H9 (cell line): Measurements from ENCODE around the gene UGT1A6. TPM values are rescaled to one million over a fixed set of nuclear protein-coding genes. Genes with fewer than 3 reads are reported as not detected.

ENCODE experiments used
- DNase-seq: peaks from one replicate; pipeline ENCODE4 v3.0.0-alpha.2; 2017
- H2AFZ ChIP-seq: one replicate; pipeline ENCODE4 v1.6.1; 2013; ENCODE audit warnings: mild to moderate bottlenecking, low read length, control low read depth, moderate library complexity
- H2AK5ac ChIP-seq: 2 replicates; pipeline ENCODE4 v1.6.1; 2013; ENCODE audit warnings: low read length, control low read depth, mixed read lengths; ENCODE audit not compliant: insufficient read length
- H2BK120ac ChIP-seq: one replicate; pipeline ENCODE4 v1.6.1; 2013; ENCODE audit warnings: low read depth, mild to moderate bottlenecking, low read length, control low read depth, inconsistent platforms; ENCODE audit not compliant: poor library complexity, severe bottlenecking
- H2BK12ac ChIP-seq: 2 replicates; pipeline ENCODE4 v1.6.1; 2013; ENCODE audit warnings: low read length, control low read depth, mixed read lengths, low read depth; ENCODE audit not compliant: insufficient read length
- H2BK15ac ChIP-seq: 2 replicates; pipeline ENCODE4 v1.6.1; 2013; ENCODE audit warnings: low read depth, low read length, control low read depth
- H2BK20ac ChIP-seq: one replicate; pipeline ENCODE4 v1.6.1; 2013; ENCODE audit warnings: low read depth, mild to moderate bottlenecking, low read length, control low read depth, inconsistent platforms; ENCODE audit not compliant: poor library complexity, severe bottlenecking
- H2BK5ac ChIP-seq: 2 replicates; pipeline ENCODE4 v1.6.1; 2013; ENCODE audit warnings: low read length, control low read depth, mixed read lengths; ENCODE audit not compliant: insufficient read length
- H3K14ac ChIP-seq: 2 replicates; pipeline ENCODE4 v1.6.1; 2013; ENCODE audit warnings: low read length, control low read depth; ENCODE audit not compliant: insufficient read depth
- H3K18ac ChIP-seq: 2 replicates; pipeline ENCODE4 v1.6.1; 2013; ENCODE audit warnings: low read depth, mild to moderate bottlenecking, mixed read lengths, low read length, control low read depth; ENCODE audit not compliant: insufficient read length
- H3K23ac ChIP-seq: 2 replicates; pipeline ENCODE4 v1.6.1; 2013; ENCODE audit warnings: low read length, control low read depth, mixed read lengths, low read depth; ENCODE audit not compliant: insufficient read length
- H3K23me2 ChIP-seq: 2 replicates; pipeline ENCODE4 v1.6.1; 2013; ENCODE audit warnings: low read depth, mild to moderate bottlenecking, mixed read lengths, low read length, control low read depth; ENCODE audit not compliant: insufficient read length, poor library complexity, severe bottlenecking
- H3K27ac ChIP-seq: 2 replicates; pipeline ENCODE4 v1.5.1; 2013; ENCODE audit warnings: low read length, control low read depth, mixed read lengths, low read depth; ENCODE audit not compliant: insufficient read length
- H3K27me3 ChIP-seq: 2 replicates; pipeline ENCODE4 v1.6.1; 2013; ENCODE audit warnings: low read length, control low read depth, inconsistent platforms; ENCODE audit not compliant: insufficient read depth
- H3K4ac ChIP-seq: 2 replicates; pipeline ENCODE4 v1.6.1; 2013; ENCODE audit warnings: low read depth, mild to moderate bottlenecking, control low read depth, inconsistent platforms, low read length, moderate library complexity
- H3K4me1 ChIP-seq: 2 replicates; pipeline ENCODE4 v1.6.1; 2013; ENCODE audit warnings: low read length, control low read depth, inconsistent platforms; ENCODE audit not compliant: insufficient read depth
- H3K4me2 ChIP-seq: 2 replicates; pipeline ENCODE4 v1.6.1; 2013; ENCODE audit warnings: low read length, control low read depth, mixed read lengths; ENCODE audit not compliant: insufficient read length, insufficient read depth
- H3K56ac ChIP-seq: 2 replicates; pipeline ENCODE4 v1.6.1; 2013; ENCODE audit warnings: low read depth, mild to moderate bottlenecking, mixed read lengths, low read length, control low read depth; ENCODE audit not compliant: insufficient read length
- H3K79me1 ChIP-seq: 2 replicates; pipeline ENCODE4 v1.6.1; 2013; ENCODE audit warnings: low read depth, mild to moderate bottlenecking, moderate library complexity, low read length, control low read depth, inconsistent platforms; ENCODE audit not compliant: insufficient read depth, poor library complexity, severe bottlenecking
- H3K79me2 ChIP-seq: 2 replicates; pipeline ENCODE4 v1.6.1; 2013; ENCODE audit warnings: low read length, control low read depth, inconsistent platforms; ENCODE audit not compliant: insufficient read depth
- H3K9ac ChIP-seq: 2 replicates; pipeline ENCODE4 v1.6.1; 2013; ENCODE audit warnings: low read length, control low read depth, mixed read lengths; ENCODE audit not compliant: insufficient read length; ENCODE audit errors: extremely low read depth
- H3K9me3 ChIP-seq: one replicate; pipeline ENCODE4 v1.6.1; 2013; ENCODE audit warnings: low read depth, low read length, inconsistent platforms; ENCODE audit not compliant: control insufficient read depth
- H3T11ph ChIP-seq: one replicate; pipeline ENCODE4 v1.6.1; 2013; ENCODE audit warnings: mild to moderate bottlenecking, low read length, control low read depth, inconsistent platforms
- H4K20me1 ChIP-seq: one replicate; pipeline ENCODE4 v1.6.1; 2013; ENCODE audit not compliant: control insufficient read depth, insufficient read length, insufficient read depth
- H4K5ac ChIP-seq: 2 replicates; pipeline ENCODE4 v1.6.1; 2013; ENCODE audit warnings: low read depth, mild to moderate bottlenecking, mixed read lengths, low read length, control low read depth; ENCODE audit not compliant: insufficient read length
- H4K8ac ChIP-seq: replicated peaks from 2 replicates; pipeline ENCODE4 v1.6.1; 2013; ENCODE audit warnings: low read length, control low read depth, mixed read lengths, low read depth; ENCODE audit not compliant: insufficient read length
- H4K91ac ChIP-seq: 2 replicates; pipeline ENCODE4 v1.6.1; 2013; ENCODE audit warnings: low read depth, mild to moderate bottlenecking, moderate library complexity, mixed read lengths, low read length, control low read depth; ENCODE audit not compliant: insufficient read length
- H3K27ac Mint-ChIP-seq, 3 experiments: 2 replicates in 2 of 3; 3 replicates in 1 of 3; pipeline ENCODE4 v1.8.0; 2020 to 2021; ENCODE audit warnings: mixed read lengths in 3 of 3, mild to moderate bottlenecking in 1 of 3, moderate library complexity in 1 of 3
- H3K27me3 Mint-ChIP-seq: 2 replicates; pipeline ENCODE4 v1.8.0; 2021; ENCODE audit warnings: low read depth, mild to moderate bottlenecking, moderate library complexity, mixed read lengths
- H3K36me3 Mint-ChIP-seq, 3 experiments: 2 replicates in 2 of 3; 3 replicates in 1 of 3; pipeline ENCODE4 v1.8.0; 2020 to 2021; ENCODE audit warnings: low read depth in 3 of 3, mixed read lengths in 3 of 3; ENCODE audit not compliant: insufficient read depth in 1 of 3
- H3K4me1 Mint-ChIP-seq, 2 experiments: 2 replicates each; pipeline ENCODE4 v1.8.0; 2020; ENCODE audit warnings: mixed read lengths in 2 of 2
- H3K4me3 Mint-ChIP-seq, 2 experiments: 2 replicates in 1 of 2; 3 replicates in 1 of 2; pipeline ENCODE4 v1.8.0; 2020 to 2021; ENCODE audit warnings: mild to moderate bottlenecking in 2 of 2, mixed read lengths in 2 of 2, moderate library complexity in 1 of 2
- H3K9me3 Mint-ChIP-seq, 2 experiments: 2 replicates in 1 of 2; 3 replicates in 1 of 2; pipeline ENCODE4 v1.8.0; 2020; ENCODE audit warnings: mild to moderate bottlenecking in 2 of 2, mixed read lengths in 2 of 2, moderate library complexity in 1 of 2
- WGBS: extraction: QIAGEN DNeasy Blood & Tissue Kit; methylation state at CpG from one replicate; pipeline ENCODE4 v1.1.7; 2013; ENCODE audit warnings: missing lambda C conversion rate, low lambda C conversion rate, mixed read lengths; ENCODE audit not compliant: insufficient read length; ENCODE audit errors: extremely low coverage; 5-methylcytosine and 5-hydroxymethylcytosine counted together
- total RNA-seq: library from RNA; stranded (reverse); gene quantifications from 2 replicates; pipeline ENCODE4 v1.2.1, GENCODE V29; 2021
- TF ChIP-seq, protein P1 (sequence below): fragments of 200-600 bp; sonication (generic); conservative IDR thresholded peaks from 3 replicates; pipeline ENCODE4 v1.8.0; 2021; ENCODE audit warnings: antibody characterized with exemption, mild to moderate bottlenecking

UGT1A6 gene
- total RNA-seq, 1 experiment from 2014 or later: not detected

DNA sequence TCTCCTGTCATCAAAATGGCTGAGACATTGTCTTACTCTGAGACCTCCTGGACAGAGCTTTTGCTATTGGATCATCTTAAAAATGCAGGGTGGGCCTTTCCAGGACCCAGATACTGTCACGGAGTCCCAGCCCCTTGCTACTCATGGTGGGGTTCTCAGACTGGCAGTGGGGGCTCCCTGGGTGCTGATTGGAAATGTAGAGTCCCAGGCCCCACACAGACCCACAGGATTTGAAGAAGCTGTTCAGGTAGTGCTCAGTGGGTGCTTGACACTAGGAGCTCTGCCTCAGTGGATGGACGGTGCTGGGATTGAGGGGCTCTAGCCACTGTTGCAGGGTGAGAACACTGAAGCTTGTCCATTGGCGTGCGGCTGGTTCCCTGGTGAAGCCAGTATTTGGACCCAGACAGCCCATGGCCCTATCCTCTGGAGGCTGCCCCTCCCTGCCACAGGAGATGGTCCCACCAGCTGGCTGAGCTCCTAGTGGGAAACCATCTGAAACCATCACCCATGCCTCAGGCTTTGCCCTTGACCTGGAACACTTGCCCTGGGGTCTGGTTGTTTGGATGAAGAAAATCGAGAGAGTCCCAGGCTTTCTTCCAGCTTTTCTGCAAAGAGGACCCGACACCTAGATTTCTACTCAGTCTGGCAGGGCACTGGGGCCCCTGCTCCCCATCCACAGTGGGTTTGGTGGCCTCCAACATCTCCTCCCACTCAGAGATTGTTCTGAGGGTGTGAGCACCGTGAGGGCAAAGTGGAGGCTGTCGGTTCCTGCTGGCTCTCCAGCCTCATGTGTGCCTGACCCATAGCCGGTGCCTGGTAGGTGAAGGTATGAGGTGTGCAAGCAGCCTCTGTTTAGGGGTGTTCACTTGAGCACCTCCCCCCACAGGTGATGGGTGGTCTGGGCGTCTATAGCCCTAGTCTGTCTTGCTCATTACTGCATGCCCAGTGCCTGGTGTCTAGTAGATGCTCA, 115.6 kb downstream of the UGT1A6 start:
- Histone ChIP-seq H3K23me2 (no peaks in the 10 kb centered on the region), H3K79me1 (no peaks in the 10 kb centered on the region), H2BK5ac (no peak overlapping the region), H3K9ac (no peak overlapping the region), H4K91ac (no peak overlapping the region), H4K20me1 (no peaks in the 10 kb centered on the region), H4K5ac (no peak overlapping the region), H2BK15ac (no peak overlapping the region), H3K23ac (no peak overlapping the region), H2BK120ac (no peak overlapping the region), H3K4me1 (no peaks in the 10 kb centered on the region), H3K18ac (no peak overlapping the region), H4K8ac (no peak overlapping the region), H3K79me2 (no peaks in the 10 kb centered on the region), H3K14ac (no peak overlapping the region), H3K4me2 (no peak overlapping the region), H3K56ac (no peak overlapping the region), H3K27me3 (no peaks in the 10 kb centered on the region), H3K4ac (no peak overlapping the region), H2BK20ac (no peak overlapping the region), H3K27ac (no peak overlapping the region), H3T11ph (no peak overlapping the region), H2AK5ac (no peak overlapping the region), H2BK12ac (no peak overlapping the region), H2AFZ (no peak overlapping the region), H3K9me3 (no peaks in the 10 kb centered on the region)
- H3K27ac Mint-ChIP-seq: no peak overlapping the region
- TF ChIP-seq, protein P1, sequence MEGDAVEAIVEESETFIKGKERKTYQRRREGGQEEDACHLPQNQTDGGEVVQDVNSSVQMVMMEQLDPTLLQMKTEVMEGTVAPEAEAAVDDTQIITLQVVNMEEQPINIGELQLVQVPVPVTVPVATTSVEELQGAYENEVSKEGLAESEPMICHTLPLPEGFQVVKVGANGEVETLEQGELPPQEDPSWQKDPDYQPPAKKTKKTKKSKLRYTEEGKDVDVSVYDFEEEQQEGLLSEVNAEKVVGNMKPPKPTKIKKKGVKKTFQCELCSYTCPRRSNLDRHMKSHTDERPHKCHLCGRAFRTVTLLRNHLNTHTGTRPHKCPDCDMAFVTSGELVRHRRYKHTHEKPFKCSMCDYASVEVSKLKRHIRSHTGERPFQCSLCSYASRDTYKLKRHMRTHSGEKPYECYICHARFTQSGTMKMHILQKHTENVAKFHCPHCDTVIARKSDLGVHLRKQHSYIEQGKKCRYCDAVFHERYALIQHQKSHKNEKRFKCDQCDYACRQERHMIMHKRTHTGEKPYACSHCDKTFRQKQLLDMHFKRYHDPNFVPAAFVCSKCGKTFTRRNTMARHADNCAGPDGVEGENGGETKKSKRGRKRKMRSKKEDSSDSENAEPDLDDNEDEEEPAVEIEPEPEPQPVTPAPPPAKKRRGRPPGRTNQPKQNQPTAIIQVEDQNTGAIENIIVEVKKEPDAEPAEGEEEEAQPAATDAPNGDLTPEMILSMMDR: no peak
- no peak overlapping the region for H3K4me3 Mint-ChIP-seq
- no peaks in the 10 kb centered on the region for H3K4me1 Mint-ChIP-seq
- peaks cover 26% of the 10 kb centered on the region for H3K27me3 Mint-ChIP-seq
- peak; percentile 17 for DNase-seq
- H3K9me3 Mint-ChIP-seq: peaks cover 2 to 3% of the 10 kb centered on the region in 2 experiments; a peak in 3 of 5 replicates
- no CpG with 5 or more reads among the region's 10 CpGs for WGBS
- H3K36me3 Mint-ChIP-seq: no peaks in the 10 kb centered on the region
